SU-DHL-6 (cell line): ENCODE data around the gene SLPI.

Source experiments
- EZH2phosphoT487 ChIP-seq: fragments of 200-600 bp; sonication (generic), shearing (Covaris generic); conservative IDR thresholded peaks from 2 replicates; pipeline ENCODE4 v1.6.1; 2018; ENCODE audit warnings: mild to moderate bottlenecking, antibody characterized with exemption, low read length, moderate library complexity, mixed read lengths
- TF ChIP-seq, protein P1 (sequence below): fragments of 200-600 bp; sonication (generic); IDR thresholded peaks from one replicate; pipeline ENCODE4 v1.5.1; 2017; ENCODE audit warnings: antibody characterized with exemption, mild to moderate bottlenecking, low read length, moderate library complexity; ENCODE audit not compliant: insufficient read depth, poor library complexity, severe bottlenecking

- TF ChIP-seq, protein P1, sequence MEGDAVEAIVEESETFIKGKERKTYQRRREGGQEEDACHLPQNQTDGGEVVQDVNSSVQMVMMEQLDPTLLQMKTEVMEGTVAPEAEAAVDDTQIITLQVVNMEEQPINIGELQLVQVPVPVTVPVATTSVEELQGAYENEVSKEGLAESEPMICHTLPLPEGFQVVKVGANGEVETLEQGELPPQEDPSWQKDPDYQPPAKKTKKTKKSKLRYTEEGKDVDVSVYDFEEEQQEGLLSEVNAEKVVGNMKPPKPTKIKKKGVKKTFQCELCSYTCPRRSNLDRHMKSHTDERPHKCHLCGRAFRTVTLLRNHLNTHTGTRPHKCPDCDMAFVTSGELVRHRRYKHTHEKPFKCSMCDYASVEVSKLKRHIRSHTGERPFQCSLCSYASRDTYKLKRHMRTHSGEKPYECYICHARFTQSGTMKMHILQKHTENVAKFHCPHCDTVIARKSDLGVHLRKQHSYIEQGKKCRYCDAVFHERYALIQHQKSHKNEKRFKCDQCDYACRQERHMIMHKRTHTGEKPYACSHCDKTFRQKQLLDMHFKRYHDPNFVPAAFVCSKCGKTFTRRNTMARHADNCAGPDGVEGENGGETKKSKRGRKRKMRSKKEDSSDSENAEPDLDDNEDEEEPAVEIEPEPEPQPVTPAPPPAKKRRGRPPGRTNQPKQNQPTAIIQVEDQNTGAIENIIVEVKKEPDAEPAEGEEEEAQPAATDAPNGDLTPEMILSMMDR, result no peak
- no peak for TF ChIP-seq EZH2phosphoT487
Observed at GRCh38 chr20:45282700-45283550, 28.6 kb upstream of the SLPI start.
